CD4-positive, alpha-beta T cell (primary cell): ENCODE results near the gene SPG11. TPM values are rescaled to one million over a fixed set of nuclear protein-coding genes. Genes with fewer than 3 reads are reported as not detected.

ENCODE experiments used
- ATAC-seq: fragments of 200-7000 bp; cut with Tn5 transposase; one replicate; pipeline ENCODE4 v1.10.0; 2022; ENCODE audit warnings: mild to moderate bottlenecking; ENCODE audit not compliant: poor library complexity
- CTCF ChIA-PET: fragments of 350-600 bp; sonication (Branson Sonifier 250); formaldehyde crosslinking; loops from one replicate; lab custom pipeline; 2021; ENCODE audit warnings: antibody characterized with exemption, inconsistent platforms; lab: Charles Lee
- POLR2A ChIA-PET: fragments of 350-600 bp; sonication (Branson Sonifier 250); formaldehyde crosslinking; loops from one replicate; lab custom pipeline; 2021; ENCODE audit warnings: antibody characterized with exemption, inconsistent platforms; lab: Charles Lee
- DNase-seq, 14 experiments: peaks; one replicate each; pipeline ENCODE4 v3.0.0-alpha.2; 2013 to 2020; ENCODE audit warnings: mixed read lengths in 2 of 14
- H3K27ac ChIP-seq, 2 donors: one replicate each; pipeline versions ENCODE4 v1.5.1 to v1.7.0; 2013; ENCODE audit warnings: low read length in 2 of 2, low read depth in 1 of 2, mild to moderate bottlenecking in 1 of 2
- H3K27me3 ChIP-seq, 2 experiments: 1 replicate in 1 of 2; 2 replicates in 1 of 2; pipeline versions ENCODE4 v1.6.1 to v1.7.0; 2013; ENCODE audit warnings: low read length in 2 of 2, control low read depth in 1 of 2, mild to moderate bottlenecking in 1 of 2, moderate library complexity in 1 of 2; ENCODE audit not compliant: insufficient read depth in 2 of 2, control insufficient read depth in 1 of 2
- H3K36me3 ChIP-seq: one replicate; pipeline ENCODE4 v1.6.1; 2013; ENCODE audit warnings: low read length, control low read depth; ENCODE audit not compliant: insufficient read depth
- H3K4me1 ChIP-seq: one replicate; pipeline ENCODE4 v1.6.1; 2013; ENCODE audit warnings: low read length, control low read depth; ENCODE audit not compliant: insufficient read depth
- H3K4me3 ChIP-seq: one replicate; pipeline ENCODE4 v1.5.1; 2013; ENCODE audit warnings: mild to moderate bottlenecking, low read length, moderate library complexity
- H3K9me3 ChIP-seq, 2 experiments: 1 replicate in 1 of 2; 2 replicates in 1 of 2; pipeline versions ENCODE4 v1.6.1 to v1.7.0; 2013; ENCODE audit warnings: low read length in 2 of 2, mild to moderate bottlenecking in 2 of 2, control low read depth in 1 of 2, moderate library complexity in 1 of 2; ENCODE audit not compliant: control insufficient read depth in 1 of 2, insufficient read depth in 1 of 2
- H3K27ac Mint-ChIP-seq: one replicate; pipeline ENCODE4 v1.8.0; 2020; ENCODE audit warnings: mixed read lengths
- H3K27me3 Mint-ChIP-seq: one replicate; pipeline ENCODE4 v1.8.0; 2021; ENCODE audit warnings: mixed read lengths
- H3K36me3 Mint-ChIP-seq: one replicate; pipeline ENCODE4 v1.8.0; 2021; ENCODE audit warnings: low read depth, mixed read lengths
- H3K4me1 Mint-ChIP-seq: one replicate; pipeline ENCODE4 v1.8.0; 2021; ENCODE audit warnings: low read depth, mixed read lengths
- H3K4me3 Mint-ChIP-seq: one replicate; pipeline ENCODE4 v1.8.0; 2020; ENCODE audit warnings: mild to moderate bottlenecking, mixed read lengths
- H3K9me3 Mint-ChIP-seq: one replicate; pipeline ENCODE4 v1.8.0; 2020; ENCODE audit warnings: mixed read lengths
- CTCF ChIP-seq: fragments of 200-600 bp; IDR thresholded peaks from one replicate; pipeline ENCODE4 v1.8.0; 2022; ENCODE audit warnings: antibody characterized with exemption, mild to moderate bottlenecking
- intact Hi-C, 2 experiments: fragments of 100-400 bp; cut with DNase I in 1 of 2; cut with micrococcal nuclease in 1 of 2; formaldehyde crosslinking; loops; one replicate each; pipeline versions ENCODE4 v1.15.1 to v1.9.0; 2023 to 2025; cut with DNase I, micrococcal nuclease
- total RNA-seq, 174 experiments: library from RNA in 2 of 174; stranded (reverse) in 2 of 174; gene quantifications; one replicate each; pipeline ENCODE4 v1.2.3 and lab custom pipeline; 2021 to 2026

SPG11 gene
- total RNA-seq, 2 experiments from 2014 or later: 49.9 to 51.3 TPM

GRCh38 chr15:44595656-44596510 is 67.6 kb downstream of the SPG11 start:
- ChIA-PET POLR2A (interaction anchor here (1.1 to 3.1 kb wide), 2 partner anchors 67 to 133 kb away, joined by 3 to 17 read pairs; partner anchors contain the start of gene SPG11), CTCF (interaction anchor here (1.2 kb wide), 1 partner anchor 17 kb away, joined by 3 read pairs; no protein-coding TSS in a partner anchor)
- no peak for DNase-seq
- no peaks in the 10 kb centered on the region for H3K9me3 ChIP-seq
- H3K36me3 ChIP-seq: peaks cover 47% of the 10 kb centered on the region
- peaks cover 60% of the 10 kb centered on the region for H3K36me3 Mint-ChIP-seq
- H3K27me3 ChIP-seq: no peaks in the 10 kb centered on the region
- H3K27me3 Mint-ChIP-seq: no peaks in the 10 kb centered on the region
- H3K9me3 Mint-ChIP-seq: no peaks in the 10 kb centered on the region
- H3K4me3 ChIP-seq: no peak overlapping the region
- intact Hi-C loops: loop anchor here in 1 of 2 experiments (10.0 kb wide), 1 partner anchor 69 kb away; the partner anchor contains the start of gene SPG11
- TF ChIP-seq CTCF: no peak
- H3K4me1 Mint-ChIP-seq: peaks cover 22% of the 10 kb centered on the region
- H3K4me3 Mint-ChIP-seq: no peak overlapping the region
- peaks cover 23% of the 10 kb centered on the region for H3K4me1 ChIP-seq
- no peak overlapping the region for H3K27ac ChIP-seq
- H3K27ac Mint-ChIP-seq: peak overlapping the region; percentile 67
- no peak for ATAC-seq

- no peak overlapping the region for H3K27ac ChIP-seq
- DNase-seq (no peak), ATAC-seq (no peak)
- H3K36me3 ChIP-seq: peaks cover 54% of the 10 kb centered on the region
- POLR2A ChIA-PET: no interaction called here
- no peak for TF ChIP-seq CTCF
- intact Hi-C loops: loop anchor here in 1 of 2 experiments (10.0 kb wide), 1 partner anchor 70 kb away; the partner anchor contains the start of gene SPG11
- Mint-ChIP-seq H3K9me3 (no peaks in the 10 kb centered on the region), H3K36me3 (peaks cover 66% of the 10 kb centered on the region), H3K27ac (peak overlapping the region; percentile 67), H3K27me3 (no peaks in the 10 kb centered on the region), H3K4me1 (peaks cover 22% of the 10 kb centered on the region), H3K4me3 (no peak overlapping the region)
- H3K4me3 ChIP-seq: no peak overlapping the region
- H3K4me1 ChIP-seq: peaks cover 23% of the 10 kb centered on the region
- CTCF ChIA-PET: interaction anchor here (1.2 kb wide), 1 partner anchor 17 kb away, joined by 3 read pairs; no protein-coding TSS in a partner anchor
- no peaks in the 10 kb centered on the region for H3K27me3 ChIP-seq
- H3K9me3 ChIP-seq: no peaks in the 10 kb centered on the region
Measured at GRCh38 chr15:44595246-44595645, 68.2 kb downstream of the SPG11 start.

- ATAC-seq (peak; percentile 85), DNase-seq (peak in 7 of 14 experiments; percentile 6 to 71 (median 23))
- Histone ChIP-seq H3K4me3 (no peak overlapping the region), H3K27me3 (no peaks in the 10 kb centered on the region), H3K9me3 (no peaks in the 10 kb centered on the region), H3K36me3 (peaks cover 68% of the 10 kb centered on the region), H3K27ac (no peak overlapping the region), H3K4me1 (peaks cover 16% of the 10 kb centered on the region)
- Mint-ChIP-seq H3K4me3 (no peak overlapping the region), H3K27ac (peak overlapping the region; percentile 76), H3K9me3 (no peaks in the 10 kb centered on the region), H3K4me1 (peaks cover 14% of the 10 kb centered on the region), H3K27me3 (no peaks in the 10 kb centered on the region), H3K36me3 (peaks cover 76% of the 10 kb centered on the region)
- ChIA-PET POLR2A (interaction anchor here (1.2 to 2.9 kb wide), 3 partner anchors 71 to 142 kb away, joined by 3 to 20 read pairs (median 5); partner anchors contain the start of genes B2M and PATL2), CTCF (interaction anchor here (0.7 to 2.2 kb wide), 6 partner anchors 9 to 180 kb away, joined by 3 to 5 read pairs (median 4); partner anchors contain the start of gene TRIM69)
- peak; percentile 72 for TF ChIP-seq CTCF
- intact Hi-C loops: loop anchor here (1.0 to 10.0 kb wide), 5 partner anchors 72 to 444 kb away; partner anchors contain the start of genes SPG11 (in 1 of the 2) and TRIM69 (in 1 of the 2)
Measured at GRCh38 chr15:44593042-44593736, 70.3 kb downstream of the SPG11 start.
